NCI-H345 treated with DMSO at 0.1 percent for 48 hours (cell line): ENCODE data around the gene SAMD14.

Experiments
- DNase-seq: peaks from one replicate; lab custom pipeline; 2025; ENCODE audit not compliant: unreplicated experiment; lab: John Stamatoyannopoulos, UW

The SAMD14 gene

GRCh38 chr17:50165466-50165865 lies 35.5 kb upstream of the SAMD14 start:
- no peak for DNase-seq

DNA sequence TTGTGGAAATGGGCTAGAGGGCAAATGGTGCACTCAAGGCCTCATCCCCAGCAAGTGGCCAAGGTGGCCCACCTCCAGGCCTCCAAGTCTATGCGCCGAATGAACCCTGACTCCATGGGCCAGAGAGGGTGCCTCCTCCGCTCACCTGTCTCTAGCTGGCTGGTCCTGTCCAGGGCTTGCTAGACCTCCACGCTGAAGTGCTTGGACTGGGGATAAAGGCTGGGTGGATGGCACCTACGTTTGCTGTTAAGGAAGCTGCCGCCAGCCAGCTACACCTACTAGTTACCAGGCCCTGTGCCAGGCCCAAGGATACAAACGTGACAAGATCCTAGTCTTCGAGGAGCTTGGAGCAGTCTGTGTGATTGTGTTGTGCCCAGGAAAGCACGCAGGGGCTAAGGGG lies 35.1 kb upstream of the SAMD14 start:
- DNase-seq = no peak

DNA sequence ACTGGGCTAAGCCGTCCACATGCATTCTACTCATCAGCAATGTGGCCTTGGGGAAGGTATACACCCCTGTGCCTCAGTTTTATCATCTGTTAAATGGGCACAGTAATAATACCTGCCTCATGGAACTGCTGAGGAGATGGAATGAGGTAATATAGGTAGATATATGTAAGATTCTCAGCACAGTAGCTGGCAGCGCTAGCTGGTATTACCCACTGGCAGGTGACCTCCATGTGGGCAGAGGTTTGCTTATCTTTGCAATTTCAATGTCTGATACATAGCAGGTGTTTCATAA lies 34.7 kb upstream of the SAMD14 start:
- DNase-seq = no peak

- DNase-seq = no peak
These were observed 34.1 kb upstream of the SAMD14 start for GRCh38 chr17:50163843-50164696.

- DNase-seq = no peak
These were observed 32.7 kb upstream of the SAMD14 start for GRCh38 chr17:50162466-50163254.

DNA sequence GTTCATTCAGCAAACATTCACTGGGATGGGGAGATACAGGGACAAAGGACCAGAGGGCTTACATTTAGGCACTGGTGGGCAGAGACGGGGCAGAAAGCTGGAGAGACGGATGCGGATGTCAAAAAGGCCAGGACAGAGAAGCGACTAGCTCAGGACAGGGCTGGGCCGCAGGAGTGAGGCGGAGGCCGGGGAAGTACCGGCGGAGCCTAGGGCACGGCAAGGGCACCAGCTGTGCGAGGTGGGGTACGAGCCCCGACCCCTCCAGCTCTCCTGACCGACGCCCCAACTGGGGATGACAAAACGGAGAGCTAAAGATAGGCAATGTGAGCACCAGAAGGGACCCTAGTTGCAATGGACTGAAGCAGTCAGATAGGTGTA lies 31.9 kb upstream of the SAMD14 start:
- DNase-seq = no peak

GRCh38 chr17:50161023-50161910 lies 31.3 kb upstream of the SAMD14 start:
- peak; percentile 95 for DNase-seq

DNA sequence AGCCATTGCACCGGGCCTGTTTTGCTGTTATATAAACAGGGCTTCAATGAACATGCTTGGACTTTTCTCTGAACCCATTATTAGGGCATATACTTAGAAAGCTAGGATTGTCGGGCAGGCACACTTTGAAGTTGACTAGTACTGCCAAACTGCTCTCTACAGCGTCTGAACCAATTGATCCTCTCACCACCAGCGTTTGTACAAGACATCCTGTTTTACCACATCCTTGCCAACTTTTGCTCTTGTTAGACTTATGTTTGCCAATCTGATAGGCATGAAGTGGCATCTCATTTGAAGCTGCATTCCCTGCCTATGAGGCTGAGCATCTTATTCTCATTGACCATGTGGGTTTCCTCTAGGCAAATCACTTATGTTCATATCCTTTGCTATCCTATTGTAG lies 27.9 kb upstream of the SAMD14 start:
- DNase-seq = no peak

DNA sequence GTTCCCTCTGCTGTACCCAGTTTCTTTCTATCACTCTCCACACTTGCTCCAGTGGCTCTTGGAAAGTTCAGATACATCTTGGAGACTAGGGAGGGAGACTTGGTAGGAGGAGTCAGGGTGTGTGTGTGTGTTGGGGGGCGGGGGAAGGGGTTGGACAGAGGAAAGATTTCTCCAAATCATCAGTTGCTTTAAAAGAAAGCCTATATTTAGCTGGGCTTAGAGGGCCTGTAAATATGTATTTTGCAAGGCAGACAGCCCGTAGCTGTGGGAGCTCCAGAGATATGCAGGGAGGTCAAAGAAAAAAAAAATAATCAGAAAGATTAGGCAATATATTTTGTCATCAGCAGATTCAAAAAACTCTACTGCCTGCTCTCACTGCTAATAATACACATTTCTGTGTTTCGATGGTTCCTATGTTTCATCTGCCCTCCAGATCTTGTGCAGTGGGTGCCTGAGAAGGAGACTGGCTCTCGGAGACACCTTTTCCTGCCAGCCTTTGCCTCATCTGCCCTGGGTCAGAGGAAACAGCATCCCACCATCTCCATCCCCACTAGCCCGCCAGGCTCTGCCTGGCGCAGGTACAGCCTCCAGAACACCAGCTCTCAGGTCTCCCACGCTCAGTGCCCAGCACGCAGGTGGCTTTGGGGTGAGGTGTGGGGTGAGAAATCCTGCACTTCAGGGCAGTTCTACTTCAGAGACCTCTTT lies 25.3 kb upstream of the SAMD14 start:
- no peak for DNase-seq

- no peak for DNase-seq
These were observed 24.6 kb upstream of the SAMD14 start for GRCh38 chr17:50154604-50155003.

GRCh38 chr17:50153650-50154575 lies 24.0 kb upstream of the SAMD14 start:
- DNase-seq = no peak

DNA sequence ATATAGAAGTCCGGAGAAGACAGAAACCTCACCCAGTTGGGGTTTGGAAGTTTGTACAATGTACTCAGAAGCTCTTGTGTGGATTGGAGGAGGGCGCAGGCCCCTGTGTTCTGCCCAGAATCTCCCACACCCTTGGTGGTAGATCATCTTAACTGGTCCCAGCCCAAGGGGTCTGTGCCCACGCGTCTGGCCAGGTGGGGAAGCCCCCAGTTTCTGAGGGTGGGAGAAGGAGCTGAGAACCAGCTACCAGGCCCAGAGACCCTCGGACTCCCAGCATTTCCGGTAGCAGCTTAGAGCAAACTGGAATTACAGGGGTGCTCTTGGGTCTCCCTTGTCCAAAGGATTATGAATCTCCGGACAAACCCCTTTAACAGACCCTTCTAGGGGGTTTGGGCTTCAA lies 22.8 kb upstream of the SAMD14 start:
- DNase-seq = no peak

- DNase-seq = peak; percentile 68
These were observed 22.1 kb upstream of the SAMD14 start for GRCh38 chr17:50151937-50152547.

- peak; percentile 66 for DNase-seq
These were observed 21.3 kb upstream of the SAMD14 start for GRCh38 chr17:50151041-50151936.

GRCh38 chr17:50150354-50151040 lies 20.5 kb upstream of the SAMD14 start, which contains the start of gene PPP1R9B:
PPP1R9B (minus strand) TSS chr17:50150677; CDS start chr17:50150513, 164 bp downstream.
- DNase-seq = no peak

GRCh38 chr17:50149417-50150353 lies 19.7 kb upstream of the SAMD14 start:
- DNase-seq = no peak

- no peak for DNase-seq
These were observed 19.1 kb upstream of the SAMD14 start for GRCh38 chr17:50149091-50149416.
